Renal pelvis (tissue), 4 donors: ENCODE measurements around the gene ZNF195. TPM values are rescaled to one million over a fixed set of nuclear protein-coding genes. Genes with fewer than 3 reads are reported as not detected.
A peak's percentile ranks its signal among the peaks of the same experiment; 100 is the strongest.
"Not testable (repeated sequence)": the region's sequence is repeated elsewhere in the genome, so short reads cannot be mapped to it uniquely, and the experiment has no call there.

Source experiments
- DNase-seq: peaks from one replicate; pipeline ENCODE4 v3.0.0-alpha.2; 2013
- polyA plus RNA-seq, 3 donors: library from polyadenylated mRNA; unstranded; fragments of 120-200 nt; gene quantifications; one replicate each; pipeline ENCODE4 v1.2.1, GENCODE V29; 2013; ENCODE audit not compliant: insufficient read length in 3 of 3

ZNF195 gene
- polyA plus RNA-seq, 3 donors: 28.4 to 41.1 (median 41.0) TPM

DNA sequence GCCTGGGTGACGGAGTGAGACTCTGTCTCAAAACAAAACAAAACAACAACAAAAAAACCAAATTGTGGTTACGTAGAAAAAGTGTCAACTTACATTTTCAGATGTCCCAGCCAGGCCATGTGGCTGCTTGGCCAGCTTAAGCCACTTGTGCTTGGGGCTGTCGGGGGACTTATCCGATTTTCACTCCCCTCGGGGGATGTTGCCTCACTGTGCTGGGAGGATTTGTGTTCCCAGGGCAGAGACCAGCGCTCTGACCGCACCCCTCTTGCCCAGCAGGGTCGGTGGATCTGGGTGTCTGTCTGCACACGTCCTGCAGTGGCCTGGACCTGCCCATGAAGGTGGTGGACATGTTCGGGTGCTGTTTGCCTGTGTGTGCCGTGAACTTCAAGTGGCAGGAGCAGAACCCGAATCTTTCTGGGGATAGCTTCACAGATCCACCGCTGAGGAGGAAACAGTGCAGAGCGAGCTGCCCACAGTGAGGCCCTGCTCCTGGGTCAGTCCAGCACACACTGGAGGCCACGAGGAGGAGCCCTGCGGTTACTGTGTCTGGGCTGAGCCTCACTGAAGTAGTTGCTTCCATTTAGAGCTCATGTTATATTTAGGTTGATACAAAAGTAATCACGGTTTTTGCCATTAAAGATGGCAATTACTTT is 27.4 kb upstream of the ZNF195 start:
- not testable (repeated sequence) for DNase-seq

DNA sequence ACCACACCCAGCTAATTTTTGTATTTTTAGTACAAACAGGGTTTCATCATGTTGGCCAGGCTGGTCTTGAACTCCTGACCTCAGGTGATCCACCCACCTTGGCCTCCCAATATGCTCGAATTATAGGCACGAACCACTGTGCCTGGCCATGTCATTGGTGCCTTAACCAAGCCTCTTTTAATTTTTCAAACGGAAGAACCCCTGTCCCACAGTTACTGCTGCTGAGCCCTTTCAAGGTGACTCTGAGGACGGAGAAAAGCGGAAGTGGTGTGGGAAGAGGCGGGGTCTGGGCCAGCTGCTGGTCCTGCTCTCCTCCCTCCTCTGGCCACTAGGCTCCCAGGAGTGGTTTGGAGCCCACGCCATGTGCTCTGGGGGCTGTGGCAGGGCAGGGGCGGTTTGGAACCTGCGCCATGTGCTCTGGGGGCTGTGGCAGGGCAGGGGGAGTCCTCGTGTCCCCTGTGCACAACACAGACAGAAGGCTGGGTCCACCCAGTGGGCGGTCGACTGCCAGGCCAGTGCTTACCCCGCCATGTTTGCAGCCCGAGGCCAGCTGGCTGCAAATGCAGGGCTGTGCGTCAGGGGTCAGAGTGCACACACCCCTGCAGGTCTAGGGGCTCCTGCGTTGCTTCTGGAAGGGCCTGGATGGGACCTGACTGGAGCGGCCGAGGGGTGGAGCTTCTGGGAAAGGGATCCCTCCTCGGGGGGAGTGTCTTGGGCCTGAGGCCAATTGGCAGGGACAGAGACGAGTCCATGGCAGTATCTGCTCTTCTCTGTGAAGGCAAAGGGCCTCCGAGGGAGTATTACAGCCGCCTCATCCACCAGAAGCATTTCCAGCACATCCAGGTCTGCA is 25.4 kb upstream of the ZNF195 start:
- DNase-seq: peak; percentile 10

DNA sequence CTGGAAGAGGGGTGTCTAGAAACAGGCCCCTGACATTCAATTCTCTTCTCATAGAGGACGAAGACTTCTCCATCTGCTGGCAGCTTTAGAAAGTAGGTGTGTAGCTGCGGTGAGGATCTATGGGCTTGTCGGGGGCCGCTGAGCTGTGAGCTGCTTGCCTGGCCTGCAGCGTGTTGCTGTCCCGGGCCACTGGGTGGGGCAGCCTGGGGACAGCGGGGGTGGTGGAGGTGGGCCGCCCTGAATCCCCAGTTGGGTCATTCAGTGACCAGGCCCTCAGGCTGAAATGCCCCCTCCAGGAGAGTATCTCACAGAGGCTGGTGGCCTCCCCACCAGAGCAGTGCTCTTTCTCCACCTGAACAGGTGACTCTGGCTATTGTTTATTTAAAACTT is 23.9 kb upstream of the ZNF195 start:
- DNase-seq: not testable (repeated sequence)

GRCh38 chr11:3402181-3402860 is 23.4 kb upstream of the ZNF195 start:
- not testable (repeated sequence) for DNase-seq

DNA sequence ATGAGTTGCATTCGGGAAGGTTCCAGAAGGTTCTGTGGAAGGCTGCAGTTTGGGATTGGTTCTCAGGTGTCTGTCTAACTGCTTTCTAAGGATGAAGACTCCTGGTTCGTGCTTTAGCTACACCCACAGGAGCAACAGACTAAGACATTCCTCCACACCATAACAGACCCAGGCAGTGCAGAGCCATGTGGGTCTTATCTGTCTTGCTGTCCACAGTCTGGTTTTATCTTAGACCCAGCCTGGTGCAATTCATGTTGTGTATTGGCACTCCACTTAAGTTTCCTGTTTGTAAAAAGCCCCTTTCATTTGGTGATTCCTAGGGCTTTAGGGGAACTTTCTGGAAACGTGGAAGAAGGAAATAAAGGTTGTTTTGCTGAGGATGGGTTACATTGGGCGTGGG is 22.1 kb upstream of the ZNF195 start:
- not testable (repeated sequence) for DNase-seq

DNA sequence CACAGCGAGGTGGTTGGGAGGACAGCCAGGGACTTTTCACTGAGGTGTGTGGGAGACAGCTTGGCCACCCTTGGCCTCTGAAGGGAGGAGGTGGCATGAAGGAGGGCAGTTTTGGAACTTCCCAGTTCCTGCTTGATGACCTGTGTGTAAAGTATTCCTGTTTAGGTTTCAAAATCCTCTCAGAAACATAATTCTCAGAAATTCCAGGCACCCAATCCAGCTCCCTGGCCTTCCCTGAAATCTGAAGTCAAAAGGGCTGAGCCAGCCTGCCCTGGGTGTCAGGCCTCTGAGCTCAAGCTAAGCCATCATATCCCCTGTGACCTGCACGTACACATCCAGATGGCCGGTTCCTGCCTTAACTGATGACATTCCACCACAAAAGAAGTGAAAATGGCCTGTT is 19.6 kb upstream of the ZNF195 start:
- not testable (repeated sequence) for DNase-seq

DNA sequence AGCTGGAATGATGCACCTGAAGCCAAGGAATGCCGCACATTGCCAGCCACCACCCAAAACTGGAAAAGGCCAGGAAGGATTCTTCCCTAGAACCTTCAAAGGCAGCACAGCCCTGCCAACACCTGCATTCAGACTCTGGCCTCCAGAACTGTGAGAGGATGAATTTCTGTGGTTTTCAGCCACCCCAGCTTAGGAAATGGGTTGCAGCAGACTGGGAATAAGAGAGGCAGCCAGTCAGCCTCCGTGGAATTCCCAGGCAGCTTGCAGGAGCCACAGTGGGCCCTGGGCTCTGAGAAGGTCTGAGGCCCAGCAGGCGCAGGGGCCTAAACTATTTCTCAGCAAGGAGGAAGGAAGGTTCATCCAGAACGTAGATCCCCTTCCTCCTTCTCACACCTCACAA is 19.2 kb upstream of the ZNF195 start:
- not testable (repeated sequence) for DNase-seq

GRCh38 chr11:3397210-3397609 is 18.3 kb upstream of the ZNF195 start:
- not testable (repeated sequence) for DNase-seq

- DNase-seq: not testable (repeated sequence)
These were observed 16.5 kb upstream of the ZNF195 start for GRCh38 chr11:3395468-3395867.

DNA sequence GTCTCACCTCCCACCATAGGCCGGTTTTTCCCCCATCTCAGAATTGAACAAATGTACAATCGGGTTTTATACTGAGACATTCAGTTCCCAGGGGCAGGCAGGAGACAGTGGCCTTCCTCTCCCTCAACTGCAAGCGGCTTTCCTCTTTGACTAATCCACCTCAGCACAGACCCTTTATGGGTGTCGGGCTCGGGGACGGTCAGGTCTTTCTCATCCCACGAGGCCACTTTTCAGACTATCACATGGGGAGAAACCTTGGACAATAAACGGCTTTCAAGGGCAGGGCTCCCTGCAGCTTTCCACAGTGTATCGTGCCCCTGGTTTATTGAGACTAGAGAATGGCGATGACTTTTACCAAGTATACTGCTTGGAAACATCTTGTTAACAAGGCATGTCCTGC is 16.0 kb upstream of the ZNF195 start:
- DNase-seq: not testable (repeated sequence)

DNA sequence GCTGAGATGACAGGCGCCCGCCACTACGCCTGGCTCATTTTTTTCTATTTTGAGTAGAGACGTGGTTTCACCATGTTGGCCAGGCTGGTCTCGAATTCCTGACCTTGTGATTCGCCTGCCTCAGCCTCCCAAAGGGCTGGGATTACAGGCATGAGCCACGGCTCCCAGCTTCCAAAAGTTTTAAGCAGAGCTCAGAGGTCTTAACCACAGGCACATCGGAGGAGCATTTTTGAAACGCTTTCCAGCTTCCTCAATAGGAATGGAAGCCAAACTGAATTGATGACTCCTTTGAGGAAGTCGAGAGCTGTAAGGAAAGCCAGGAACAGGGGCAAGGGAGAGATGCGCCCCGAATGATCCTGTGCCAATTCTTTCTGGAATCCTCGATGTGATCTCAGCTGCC is 14.5 kb upstream of the ZNF195 start:
- not testable (repeated sequence) for DNase-seq

DNA sequence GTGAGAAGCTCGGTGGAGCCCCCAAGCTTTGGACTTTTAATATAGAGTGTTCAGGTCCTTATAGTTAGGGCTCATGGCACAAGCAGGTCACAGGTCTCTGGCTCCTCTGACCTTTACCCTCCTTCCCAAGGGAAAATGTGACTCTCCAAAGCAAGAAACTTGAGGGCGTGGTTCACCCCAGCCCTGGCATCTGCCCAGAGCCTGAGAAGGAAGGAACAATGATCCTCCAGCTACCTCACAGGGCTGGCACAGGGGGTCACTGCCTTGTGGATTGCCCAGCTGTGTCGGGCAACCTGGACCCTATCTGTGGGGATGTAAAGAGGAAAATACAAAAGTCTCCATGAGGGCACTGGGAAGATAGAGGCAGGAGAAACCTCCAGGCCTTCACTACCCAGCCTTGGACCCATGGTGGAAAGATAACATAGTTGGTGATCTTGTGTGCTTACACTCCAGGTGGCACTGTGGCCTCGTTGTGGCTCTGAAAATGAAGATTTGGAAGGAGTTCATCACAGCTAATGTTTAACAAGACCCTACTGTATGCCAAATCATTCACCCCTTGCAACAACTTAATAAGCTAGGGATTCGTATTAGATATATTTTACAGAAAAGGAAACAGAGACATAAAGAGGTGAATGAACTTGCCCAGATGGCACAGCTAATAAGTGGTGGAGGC is 3.8 kb upstream of the ZNF195 start:
- DNase-seq: no peak

- DNase-seq: no peak
These were observed 2.8 kb upstream of the ZNF195 start for GRCh38 chr11:3381794-3382193.

DNA sequence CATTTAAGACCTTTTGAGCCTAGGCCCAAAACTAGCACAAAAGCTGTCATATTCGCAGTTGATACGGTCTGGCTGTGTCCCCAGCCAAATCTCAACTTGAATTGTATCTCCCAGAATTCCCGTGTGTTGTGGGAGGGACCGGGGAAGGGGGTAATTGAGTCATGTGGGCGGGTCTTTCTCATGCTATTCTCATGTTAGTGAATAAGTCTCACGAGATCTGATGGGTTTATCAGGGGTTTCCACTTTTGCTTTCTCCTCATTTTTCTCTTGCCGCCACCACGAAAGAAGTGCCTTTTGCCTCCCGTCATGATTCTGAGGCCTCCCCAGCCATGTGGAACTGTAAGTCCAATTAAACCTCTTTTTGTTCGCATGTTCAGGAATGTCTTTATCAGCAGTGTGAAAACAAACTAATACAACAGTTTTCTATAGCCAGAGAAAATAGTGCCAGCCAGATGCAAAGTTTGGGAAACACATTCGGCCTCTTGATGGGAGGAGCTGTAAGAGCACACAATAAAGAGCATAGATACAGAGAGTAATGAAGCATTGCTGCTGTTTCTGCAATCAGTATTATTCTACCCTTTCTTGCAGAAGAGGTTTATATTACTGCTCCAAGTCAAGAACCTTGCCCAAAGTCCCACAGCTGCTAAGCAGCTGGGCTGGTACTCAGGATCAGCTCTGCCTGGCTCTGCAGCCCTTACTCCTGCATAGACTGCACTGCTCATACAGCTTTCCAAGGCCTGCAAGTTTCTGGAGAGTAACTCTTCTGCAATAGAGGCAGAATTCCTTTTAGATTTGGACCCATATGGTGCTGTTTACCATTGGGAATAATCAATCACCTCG is 2.0 kb upstream of the ZNF195 start:
- no peak for DNase-seq

DNA sequence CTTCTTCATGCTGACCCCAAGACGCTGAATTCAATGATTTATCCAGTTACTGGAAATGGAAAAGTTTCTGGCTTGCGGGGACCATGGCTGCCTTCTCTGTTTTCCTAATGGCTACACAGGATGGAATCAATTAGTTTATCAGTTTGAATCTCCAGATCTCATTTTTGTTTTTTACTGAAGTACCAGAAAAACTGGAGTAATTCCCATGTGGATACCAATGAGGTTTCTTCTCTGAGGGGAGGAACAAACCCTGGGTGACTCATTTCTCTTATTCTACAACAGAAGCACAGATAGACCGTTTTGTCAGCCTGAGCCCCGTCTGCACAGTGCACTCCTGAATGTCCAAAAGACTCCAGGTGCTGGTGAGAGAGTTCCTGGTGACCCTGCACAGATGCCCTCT is 3.4 kb downstream of the ZNF195 start:
- DNase-seq: no peak

DNA sequence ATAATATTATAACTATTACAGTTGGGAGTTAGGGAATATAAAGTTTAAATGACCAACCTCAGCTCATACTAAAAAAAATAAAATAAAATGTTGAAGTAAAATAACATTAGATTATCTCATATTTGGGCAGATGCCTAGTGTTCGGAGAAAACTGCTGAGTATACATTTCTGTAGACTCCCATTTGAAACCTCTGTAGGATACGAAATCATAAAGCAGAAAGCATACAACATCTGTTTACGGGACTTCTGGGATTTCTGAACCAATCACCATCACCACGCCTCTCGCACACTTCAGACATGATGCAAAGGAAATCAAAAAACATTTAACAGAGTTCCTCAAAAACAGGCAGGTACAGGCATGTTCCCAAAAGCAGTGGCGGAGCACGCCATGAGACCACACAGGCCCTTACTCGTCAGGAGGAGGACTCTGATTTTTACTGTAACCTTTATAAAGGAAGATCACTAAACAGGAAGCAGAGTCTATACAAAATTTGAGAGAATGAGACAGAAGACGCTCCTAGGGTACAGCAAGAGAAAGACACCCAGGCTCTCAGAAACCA is 8.6 kb downstream of the ZNF195 start:
- DNase-seq: no peak

- no peak for DNase-seq
These were observed 9.6 kb downstream of the ZNF195 start for GRCh38 chr11:3369366-3369765.

DNA sequence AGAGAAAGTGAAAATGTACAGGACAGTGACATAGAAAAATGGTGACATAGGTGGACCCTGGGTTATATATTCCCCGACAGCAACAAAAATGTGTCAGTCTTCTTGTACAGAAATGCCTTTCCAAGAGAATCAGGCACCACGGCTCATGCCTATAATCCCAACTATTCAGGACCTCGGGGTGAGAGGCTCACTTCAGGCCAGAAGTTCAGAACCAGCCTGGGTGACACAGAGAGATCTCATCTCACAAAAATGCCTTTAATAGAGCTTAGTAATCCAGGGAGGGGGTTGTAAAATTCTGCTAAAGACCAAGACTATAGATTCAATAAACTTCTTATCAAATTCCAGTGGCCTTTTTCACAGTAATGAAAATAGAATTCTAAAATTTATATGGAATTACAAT is 10.7 kb downstream of the ZNF195 start:
- no peak for DNase-seq

DNA sequence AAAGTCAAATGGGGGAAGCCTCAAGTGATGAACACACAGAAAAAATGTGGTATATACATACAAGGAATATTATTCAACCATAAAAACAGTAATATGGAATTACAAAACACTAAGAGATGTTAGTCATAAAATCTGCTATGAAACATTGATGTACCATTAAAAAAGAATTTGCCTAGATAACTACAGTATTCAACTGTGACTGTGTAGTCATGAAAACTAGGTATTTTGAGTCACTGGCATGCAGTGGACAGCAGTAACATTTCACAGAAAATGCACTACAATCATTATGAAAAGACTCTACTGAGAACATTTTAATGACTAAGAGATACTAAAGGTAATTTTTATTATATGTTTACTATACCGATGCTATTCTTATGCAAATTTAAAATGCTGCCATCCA is 11.7 kb downstream of the ZNF195 start:
- DNase-seq: no peak

- no peak for DNase-seq
These were observed 19.7 kb downstream of the ZNF195 start for GRCh38 chr11:3359092-3359824.
